ENCODE measurements around the gene VWA3B. TPM values are rescaled to one million over a fixed set of nuclear protein-coding genes. Genes with fewer than 3 reads are reported as not detected.
A peak's percentile ranks its signal among the peaks of the same experiment; 100 is the strongest.

The VWA3B gene
- total RNA-seq, 1 donor from 2014 or later, result not detected

DNA sequence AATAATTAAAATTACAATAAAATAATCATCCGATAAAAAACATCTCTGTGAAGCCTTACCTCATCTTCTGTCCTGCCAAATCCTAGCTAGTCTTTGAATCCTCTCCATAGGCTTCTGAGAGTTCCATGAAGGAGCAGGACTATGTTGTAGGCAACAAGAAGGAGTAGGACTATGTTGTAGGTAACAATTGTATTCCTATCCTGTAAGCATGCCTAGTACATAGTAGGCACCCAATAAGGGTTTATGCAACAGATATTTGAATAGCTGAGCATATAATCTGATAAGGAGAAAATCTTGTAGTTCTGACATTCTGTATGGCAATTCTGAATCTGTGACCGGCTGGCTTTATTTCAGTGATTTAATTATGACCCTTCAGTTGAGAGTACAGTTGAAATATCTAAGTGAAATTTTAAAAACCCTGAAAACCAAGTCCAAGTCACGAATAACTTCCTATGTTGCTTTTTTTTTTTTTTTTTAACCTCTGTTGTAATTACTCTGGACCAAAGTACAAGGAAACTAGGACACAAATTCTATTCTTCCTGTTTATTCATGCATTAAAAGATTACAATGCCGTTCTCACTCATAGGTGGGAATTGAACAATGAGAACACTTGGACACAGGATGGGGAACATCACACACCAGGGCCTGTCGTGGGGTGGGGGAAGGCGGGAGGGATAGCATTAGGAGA, 27.8 kb downstream of the VWA3B start:
- Histone ChIP-seq H3K36me3 (ENCODE audit: insufficient read depth, low read length) (no peaks in the 10 kb centered on the region), H3K4me3 (ENCODE audit: insufficient read depth, low read depth, low read length) (no peak overlapping the region), H3K9me3 (ENCODE audit: insufficient read depth, low read depth, low read length) (no peaks in the 10 kb centered on the region), H3K27ac (ENCODE audit: low read depth, low read length) (no peak overlapping the region), H3K4me1 (ENCODE audit: insufficient read depth, low read length) (peaks cover 8% of the 10 kb centered on the region), H2AFZ (ENCODE audit: low read depth, low read length) (no peak overlapping the region), H3K79me2 (ENCODE audit: insufficient read depth, low read length) (no peaks in the 10 kb centered on the region), H3K9ac (ENCODE audit: low read length) (no peak overlapping the region), H4K20me1 (ENCODE audit: insufficient read depth, low read length) (no peaks in the 10 kb centered on the region), H3K4me2 (ENCODE audit: low read length) (no peak overlapping the region), H3K27me3 (ENCODE audit: insufficient read depth, low read length) (peaks cover 7% of the 10 kb centered on the region)
- Mint-ChIP-seq H3K36me3 (ENCODE audit: low read depth, unreplicated experiment) (no peaks in the 10 kb centered on the region), H3K4me1 (ENCODE audit: low read depth, unreplicated experiment) (peaks cover 5% of the 10 kb centered on the region), H3K27ac (ENCODE audit: unreplicated experiment) (no peak overlapping the region), H3K4me3 (ENCODE audit: unreplicated experiment) (no peak overlapping the region), H3K9me3 (ENCODE audit: unreplicated experiment) (no peaks in the 10 kb centered on the region), H3K27me3 (ENCODE audit: low read depth, unreplicated experiment) (peaks cover 21% of the 10 kb centered on the region)
- FAIRE-seq, result no peak
- no peak for TF ChIP-seq EZH2 (IDR thresholded peaks at IDR 0.05; ENCODE audit: insufficient read depth, low read length)
- TF ChIP-seq, protein P1, sequence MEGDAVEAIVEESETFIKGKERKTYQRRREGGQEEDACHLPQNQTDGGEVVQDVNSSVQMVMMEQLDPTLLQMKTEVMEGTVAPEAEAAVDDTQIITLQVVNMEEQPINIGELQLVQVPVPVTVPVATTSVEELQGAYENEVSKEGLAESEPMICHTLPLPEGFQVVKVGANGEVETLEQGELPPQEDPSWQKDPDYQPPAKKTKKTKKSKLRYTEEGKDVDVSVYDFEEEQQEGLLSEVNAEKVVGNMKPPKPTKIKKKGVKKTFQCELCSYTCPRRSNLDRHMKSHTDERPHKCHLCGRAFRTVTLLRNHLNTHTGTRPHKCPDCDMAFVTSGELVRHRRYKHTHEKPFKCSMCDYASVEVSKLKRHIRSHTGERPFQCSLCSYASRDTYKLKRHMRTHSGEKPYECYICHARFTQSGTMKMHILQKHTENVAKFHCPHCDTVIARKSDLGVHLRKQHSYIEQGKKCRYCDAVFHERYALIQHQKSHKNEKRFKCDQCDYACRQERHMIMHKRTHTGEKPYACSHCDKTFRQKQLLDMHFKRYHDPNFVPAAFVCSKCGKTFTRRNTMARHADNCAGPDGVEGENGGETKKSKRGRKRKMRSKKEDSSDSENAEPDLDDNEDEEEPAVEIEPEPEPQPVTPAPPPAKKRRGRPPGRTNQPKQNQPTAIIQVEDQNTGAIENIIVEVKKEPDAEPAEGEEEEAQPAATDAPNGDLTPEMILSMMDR (IDR thresholded peaks at IDR 0.05; ENCODE audit: insufficient read depth, low read depth, low read length), result no peak
- DNase-seq (ENCODE audit: low read depth), result no peak

DNA sequence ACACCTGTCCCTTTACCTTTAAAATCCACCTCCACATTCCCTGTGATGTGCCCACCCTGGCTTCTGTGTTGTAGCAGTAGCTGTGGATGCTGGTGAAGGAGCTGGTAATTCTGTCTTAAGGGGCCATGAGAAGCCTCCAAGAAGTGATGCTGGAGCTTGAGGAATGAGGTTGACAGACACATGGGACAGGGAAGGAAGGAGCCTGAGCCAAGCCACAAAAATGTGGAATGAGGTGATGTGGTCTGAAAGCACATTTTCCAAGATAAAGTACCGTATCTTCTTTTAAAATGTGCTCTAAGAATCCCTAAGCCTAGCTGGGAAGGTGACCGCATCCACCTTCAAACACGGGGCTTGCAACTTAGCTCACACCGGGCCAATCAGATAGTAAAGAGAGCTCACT, 31.2 kb downstream of the VWA3B start:
- Histone ChIP-seq H3K27ac (ENCODE audit: low read depth, low read length) (no peak overlapping the region), H3K9ac (ENCODE audit: low read length) (no peak overlapping the region), H3K79me2 (ENCODE audit: insufficient read depth, low read length) (no peaks in the 10 kb centered on the region), H3K4me1 (ENCODE audit: insufficient read depth, low read length) (peaks cover 8% of the 10 kb centered on the region), H3K9me3 (ENCODE audit: insufficient read depth, low read depth, low read length) (no peaks in the 10 kb centered on the region), H3K4me3 (ENCODE audit: insufficient read depth, low read depth, low read length) (no peak overlapping the region), H3K27me3 (ENCODE audit: insufficient read depth, low read length) (peaks cover 29% of the 10 kb centered on the region), H2AFZ (ENCODE audit: low read depth, low read length) (no peak overlapping the region), H3K4me2 (ENCODE audit: low read length) (no peak overlapping the region), H3K36me3 (ENCODE audit: insufficient read depth, low read length) (no peaks in the 10 kb centered on the region), H4K20me1 (ENCODE audit: insufficient read depth, low read length) (no peaks in the 10 kb centered on the region)
- DNase-seq (ENCODE audit: low read depth) (peak; percentile 80), FAIRE-seq (no peak)
- no peak overlapping the region for H3K4me3 Mint-ChIP-seq (ENCODE audit: unreplicated experiment)
- TF ChIP-seq, protein P1 (IDR thresholded peaks at IDR 0.05; ENCODE audit: insufficient read depth, low read depth, low read length), result no peak
- TF ChIP-seq EZH2 (IDR thresholded peaks at IDR 0.05; ENCODE audit: insufficient read depth, low read length), result no peak
- H3K9me3 Mint-ChIP-seq (ENCODE audit: unreplicated experiment), result no peaks in the 10 kb centered on the region
- H3K36me3 Mint-ChIP-seq (ENCODE audit: low read depth, unreplicated experiment), result no peaks in the 10 kb centered on the region
- H3K4me1 Mint-ChIP-seq (ENCODE audit: low read depth, unreplicated experiment), result peaks cover 5% of the 10 kb centered on the region
- H3K27ac Mint-ChIP-seq (ENCODE audit: unreplicated experiment), result no peak overlapping the region
- peaks cover 47% of the 10 kb centered on the region for H3K27me3 Mint-ChIP-seq (ENCODE audit: low read depth, unreplicated experiment)

DNA sequence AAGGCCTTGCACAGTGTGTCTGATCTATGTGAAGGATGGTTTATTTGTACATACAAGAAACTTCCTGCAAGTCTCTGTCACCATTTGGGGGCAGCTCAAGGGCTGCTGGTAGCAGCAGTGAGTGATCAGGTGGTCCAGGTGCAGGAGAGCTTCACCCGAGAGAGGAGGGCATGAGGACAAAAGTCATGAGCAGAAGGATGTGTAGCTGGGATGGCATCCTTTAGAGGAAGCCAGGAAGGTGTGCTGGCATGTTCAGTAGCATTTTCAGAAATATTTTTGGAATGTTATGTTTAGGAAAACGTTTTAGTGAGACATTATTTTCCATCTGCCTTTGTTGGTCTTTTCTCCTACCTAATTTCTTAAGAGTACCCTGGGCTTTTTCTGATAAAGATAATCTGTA, 31.9 kb downstream of the VWA3B start:
- no peak overlapping the region for H3K9ac ChIP-seq (ENCODE audit: low read length)
- FAIRE-seq (no peak), DNase-seq (ENCODE audit: low read depth) (no peak)
- no peak overlapping the region for H3K27ac ChIP-seq (ENCODE audit: low read depth, low read length)
- no peaks in the 10 kb centered on the region for H4K20me1 ChIP-seq (ENCODE audit: insufficient read depth, low read length)
- H3K27me3 Mint-ChIP-seq (ENCODE audit: low read depth, unreplicated experiment), result peaks cover 53% of the 10 kb centered on the region
- peaks cover 8% of the 10 kb centered on the region for H3K4me1 ChIP-seq (ENCODE audit: insufficient read depth, low read length)
- no peak overlapping the region for H3K4me2 ChIP-seq (ENCODE audit: low read length)
- no peaks in the 10 kb centered on the region for H3K9me3 ChIP-seq (ENCODE audit: insufficient read depth, low read depth, low read length)
- no peaks in the 10 kb centered on the region for H3K36me3 Mint-ChIP-seq (ENCODE audit: low read depth, unreplicated experiment)
- no peak overlapping the region for H2AFZ ChIP-seq (ENCODE audit: low read depth, low read length)
- H3K79me2 ChIP-seq (ENCODE audit: insufficient read depth, low read length), result no peaks in the 10 kb centered on the region
- no peak overlapping the region for H3K4me3 ChIP-seq (ENCODE audit: insufficient read depth, low read depth, low read length)
- no peaks in the 10 kb centered on the region for H3K9me3 Mint-ChIP-seq (ENCODE audit: unreplicated experiment)
- H3K27ac Mint-ChIP-seq (ENCODE audit: unreplicated experiment), result no peak overlapping the region
- no peak for TF ChIP-seq EZH2 (IDR thresholded peaks at IDR 0.05; ENCODE audit: insufficient read depth, low read length)
- TF ChIP-seq, protein P1 (IDR thresholded peaks at IDR 0.05; ENCODE audit: insufficient read depth, low read depth, low read length), result no peak
- no peaks in the 10 kb centered on the region for H3K36me3 ChIP-seq (ENCODE audit: insufficient read depth, low read length)
- no peak overlapping the region for H3K4me3 Mint-ChIP-seq (ENCODE audit: unreplicated experiment)
- peaks cover 5% of the 10 kb centered on the region for H3K4me1 Mint-ChIP-seq (ENCODE audit: low read depth, unreplicated experiment)
- peaks cover 32% of the 10 kb centered on the region for H3K27me3 ChIP-seq (ENCODE audit: insufficient read depth, low read length)

Data from astrocyte (in vitro differentiated cells and primary cell).